ENCODE results near the gene PCDHGB7. TPM values are rescaled to one million over a fixed set of nuclear protein-coding genes. Genes with fewer than 3 reads are reported as not detected.
A peak's percentile ranks its signal among the peaks of the same experiment; 100 is the strongest.
"Not testable (repeated sequence)": the region's sequence is repeated elsewhere in the genome, so short reads cannot be mapped to it uniquely, and the experiment has no call there.

PCDHGB7 gene
- total RNA-seq, result 10.6 TPM

- FAIRE-seq, result not testable (repeated sequence)
- DNase-seq (ENCODE audit: low spot score in 2 of 2), result peak in 1 of 2 donors; percentile 42
Observed at GRCh38 chr5:141417494-141418172, at the start of gene PCDHGB7. Gene PCDHGB7, plus strand, starts transcription at chr5:141417677. Its CDS starts 183 bp downstream, at chr5:141417860.

- DNase-seq (ENCODE audit: low spot score in 2 of 2) (no peak), FAIRE-seq (no peak)
Observed at GRCh38 chr5:141369994-141370848, 47.3 kb upstream of the PCDHGB7 start, which contains the start of gene PCDHGB3. Gene PCDHGB3, plus strand, starts transcription at chr5:141370242. Its CDS starts 153 bp downstream, at chr5:141370395.

GRCh38 chr5:141371572-141372475, 45.7 kb upstream of the PCDHGB7 start:
- DNase-seq (ENCODE audit: low spot score in 2 of 2) (no peak), FAIRE-seq (no peak)

GRCh38 chr5:141373673-141374317, 43.7 kb upstream of the PCDHGB7 start, which contains the start of gene PCDHGA6:
Gene PCDHGA6, plus strand, starts transcription at chr5:141373891. Its CDS starts 193 bp downstream, at chr5:141374084.
- no peak for FAIRE-seq
- DNase-seq (ENCODE audit: low spot score in 2 of 2), result no peak

GRCh38 chr5:141374627-141375026, 42.9 kb upstream of the PCDHGB7 start:
- FAIRE-seq (no peak), DNase-seq (ENCODE audit: low spot score in 2 of 2) (no peak)

GRCh38 chr5:141375444-141376155, 41.9 kb upstream of the PCDHGB7 start:
- not testable (repeated sequence) for FAIRE-seq; DNase-seq (ENCODE audit: low spot score in 2 of 2)

- FAIRE-seq, result no peak
- no peak for DNase-seq (ENCODE audit: low spot score in 2 of 2)
Observed at GRCh38 chr5:141382469-141383294, 34.8 kb upstream of the PCDHGB7 start, which contains the start of gene PCDHGA7. Gene PCDHGA7, plus strand, starts transcription at chr5:141382742. Its CDS starts 158 bp downstream, at chr5:141382900.

- FAIRE-seq (no peak), DNase-seq (ENCODE audit: low spot score in 2 of 2) (no peak)
Observed at GRCh38 chr5:141383345-141383744, 34.1 kb upstream of the PCDHGB7 start.

GRCh38 chr5:141384471-141385267, 32.8 kb upstream of the PCDHGB7 start:
- FAIRE-seq (no peak), DNase-seq (ENCODE audit: low spot score in 2 of 2) (no peak)

- DNase-seq (ENCODE audit: low spot score in 2 of 2); FAIRE-seq: not testable (repeated sequence)
Observed at GRCh38 chr5:141387557-141388311, 29.7 kb upstream of the PCDHGB7 start, which contains the start of gene PCDHGB4. Gene PCDHGB4, plus strand, starts transcription at chr5:141387698. Its CDS starts 187 bp downstream, at chr5:141387885.

GRCh38 chr5:141388661-141389060, 28.8 kb upstream of the PCDHGB7 start:
- FAIRE-seq (no peak), DNase-seq (ENCODE audit: low spot score in 2 of 2) (no peak)

GRCh38 chr5:141389153-141390042, 28.1 kb upstream of the PCDHGB7 start:
- FAIRE-seq (no peak), DNase-seq (ENCODE audit: low spot score in 2 of 2) (no peak)

- FAIRE-seq (no peak), DNase-seq (ENCODE audit: low spot score in 2 of 2) (no peak)
Observed at GRCh38 chr5:141392429-141393198, 24.9 kb upstream of the PCDHGB7 start, which contains the start of gene PCDHGA8. Gene PCDHGA8, plus strand, starts transcription at chr5:141392633. Its CDS starts 181 bp downstream, at chr5:141392814.

- no peak for DNase-seq (ENCODE audit: low spot score in 2 of 2)
- no peak for FAIRE-seq
Observed at GRCh38 chr5:141393267-141393666, 24.2 kb upstream of the PCDHGB7 start.
